H9 (cell line): Measurements from ENCODE around the gene IL18R1. TPM values are rescaled to one million over a fixed set of nuclear protein-coding genes. Genes with fewer than 3 reads are reported as not detected.

ENCODE experiments used
- DNase-seq: peaks from one replicate; pipeline ENCODE4 v3.0.0-alpha.2; 2017
- H2AFZ ChIP-seq: one replicate; pipeline ENCODE4 v1.6.1; 2013; ENCODE audit warnings: mild to moderate bottlenecking, low read length, control low read depth, moderate library complexity
- H2AK5ac ChIP-seq: 2 replicates; pipeline ENCODE4 v1.6.1; 2013; ENCODE audit warnings: low read length, control low read depth, mixed read lengths; ENCODE audit not compliant: insufficient read length
- H2BK120ac ChIP-seq: one replicate; pipeline ENCODE4 v1.6.1; 2013; ENCODE audit warnings: low read depth, mild to moderate bottlenecking, low read length, control low read depth, inconsistent platforms; ENCODE audit not compliant: poor library complexity, severe bottlenecking
- H2BK12ac ChIP-seq: 2 replicates; pipeline ENCODE4 v1.6.1; 2013; ENCODE audit warnings: low read length, control low read depth, mixed read lengths, low read depth; ENCODE audit not compliant: insufficient read length
- H2BK15ac ChIP-seq: 2 replicates; pipeline ENCODE4 v1.6.1; 2013; ENCODE audit warnings: low read depth, low read length, control low read depth
- H2BK20ac ChIP-seq: one replicate; pipeline ENCODE4 v1.6.1; 2013; ENCODE audit warnings: low read depth, mild to moderate bottlenecking, low read length, control low read depth, inconsistent platforms; ENCODE audit not compliant: poor library complexity, severe bottlenecking
- H2BK5ac ChIP-seq: 2 replicates; pipeline ENCODE4 v1.6.1; 2013; ENCODE audit warnings: low read length, control low read depth, mixed read lengths; ENCODE audit not compliant: insufficient read length
- H3K14ac ChIP-seq: 2 replicates; pipeline ENCODE4 v1.6.1; 2013; ENCODE audit warnings: low read length, control low read depth; ENCODE audit not compliant: insufficient read depth
- H3K18ac ChIP-seq: 2 replicates; pipeline ENCODE4 v1.6.1; 2013; ENCODE audit warnings: low read depth, mild to moderate bottlenecking, mixed read lengths, low read length, control low read depth; ENCODE audit not compliant: insufficient read length
- H3K23ac ChIP-seq: 2 replicates; pipeline ENCODE4 v1.6.1; 2013; ENCODE audit warnings: low read length, control low read depth, mixed read lengths, low read depth; ENCODE audit not compliant: insufficient read length
- H3K23me2 ChIP-seq: 2 replicates; pipeline ENCODE4 v1.6.1; 2013; ENCODE audit warnings: low read depth, mild to moderate bottlenecking, mixed read lengths, low read length, control low read depth; ENCODE audit not compliant: insufficient read length, poor library complexity, severe bottlenecking
- H3K27ac ChIP-seq: 2 replicates; pipeline ENCODE4 v1.5.1; 2013; ENCODE audit warnings: low read length, control low read depth, mixed read lengths, low read depth; ENCODE audit not compliant: insufficient read length
- H3K27me3 ChIP-seq: 2 replicates; pipeline ENCODE4 v1.6.1; 2013; ENCODE audit warnings: low read length, control low read depth, inconsistent platforms; ENCODE audit not compliant: insufficient read depth
- H3K4ac ChIP-seq: 2 replicates; pipeline ENCODE4 v1.6.1; 2013; ENCODE audit warnings: low read depth, mild to moderate bottlenecking, control low read depth, inconsistent platforms, low read length, moderate library complexity
- H3K4me1 ChIP-seq: 2 replicates; pipeline ENCODE4 v1.6.1; 2013; ENCODE audit warnings: low read length, control low read depth, inconsistent platforms; ENCODE audit not compliant: insufficient read depth
- H3K4me2 ChIP-seq: 2 replicates; pipeline ENCODE4 v1.6.1; 2013; ENCODE audit warnings: low read length, control low read depth, mixed read lengths; ENCODE audit not compliant: insufficient read length, insufficient read depth
- H3K56ac ChIP-seq: 2 replicates; pipeline ENCODE4 v1.6.1; 2013; ENCODE audit warnings: low read depth, mild to moderate bottlenecking, mixed read lengths, low read length, control low read depth; ENCODE audit not compliant: insufficient read length
- H3K79me1 ChIP-seq: 2 replicates; pipeline ENCODE4 v1.6.1; 2013; ENCODE audit warnings: low read depth, mild to moderate bottlenecking, moderate library complexity, low read length, control low read depth, inconsistent platforms; ENCODE audit not compliant: insufficient read depth, poor library complexity, severe bottlenecking
- H3K79me2 ChIP-seq: 2 replicates; pipeline ENCODE4 v1.6.1; 2013; ENCODE audit warnings: low read length, control low read depth, inconsistent platforms; ENCODE audit not compliant: insufficient read depth
- H3K9ac ChIP-seq: 2 replicates; pipeline ENCODE4 v1.6.1; 2013; ENCODE audit warnings: low read length, control low read depth, mixed read lengths; ENCODE audit not compliant: insufficient read length; ENCODE audit errors: extremely low read depth
- H3K9me3 ChIP-seq: one replicate; pipeline ENCODE4 v1.6.1; 2013; ENCODE audit warnings: low read depth, low read length, inconsistent platforms; ENCODE audit not compliant: control insufficient read depth
- H3T11ph ChIP-seq: one replicate; pipeline ENCODE4 v1.6.1; 2013; ENCODE audit warnings: mild to moderate bottlenecking, low read length, control low read depth, inconsistent platforms
- H4K20me1 ChIP-seq: one replicate; pipeline ENCODE4 v1.6.1; 2013; ENCODE audit not compliant: control insufficient read depth, insufficient read length, insufficient read depth
- H4K5ac ChIP-seq: 2 replicates; pipeline ENCODE4 v1.6.1; 2013; ENCODE audit warnings: low read depth, mild to moderate bottlenecking, mixed read lengths, low read length, control low read depth; ENCODE audit not compliant: insufficient read length
- H4K8ac ChIP-seq: replicated peaks from 2 replicates; pipeline ENCODE4 v1.6.1; 2013; ENCODE audit warnings: low read length, control low read depth, mixed read lengths, low read depth; ENCODE audit not compliant: insufficient read length
- H4K91ac ChIP-seq: 2 replicates; pipeline ENCODE4 v1.6.1; 2013; ENCODE audit warnings: low read depth, mild to moderate bottlenecking, moderate library complexity, mixed read lengths, low read length, control low read depth; ENCODE audit not compliant: insufficient read length
- H3K27ac Mint-ChIP-seq, 3 experiments: 2 replicates in 2 of 3; 3 replicates in 1 of 3; pipeline ENCODE4 v1.8.0; 2020 to 2021; ENCODE audit warnings: mixed read lengths in 3 of 3, mild to moderate bottlenecking in 1 of 3, moderate library complexity in 1 of 3
- H3K27me3 Mint-ChIP-seq: 2 replicates; pipeline ENCODE4 v1.8.0; 2021; ENCODE audit warnings: low read depth, mild to moderate bottlenecking, moderate library complexity, mixed read lengths
- H3K36me3 Mint-ChIP-seq, 3 experiments: 2 replicates in 2 of 3; 3 replicates in 1 of 3; pipeline ENCODE4 v1.8.0; 2020 to 2021; ENCODE audit warnings: low read depth in 3 of 3, mixed read lengths in 3 of 3; ENCODE audit not compliant: insufficient read depth in 1 of 3
- H3K4me1 Mint-ChIP-seq, 2 experiments: 2 replicates each; pipeline ENCODE4 v1.8.0; 2020; ENCODE audit warnings: mixed read lengths in 2 of 2
- H3K4me3 Mint-ChIP-seq, 2 experiments: 2 replicates in 1 of 2; 3 replicates in 1 of 2; pipeline ENCODE4 v1.8.0; 2020 to 2021; ENCODE audit warnings: mild to moderate bottlenecking in 2 of 2, mixed read lengths in 2 of 2, moderate library complexity in 1 of 2
- H3K9me3 Mint-ChIP-seq, 2 experiments: 2 replicates in 1 of 2; 3 replicates in 1 of 2; pipeline ENCODE4 v1.8.0; 2020; ENCODE audit warnings: mild to moderate bottlenecking in 2 of 2, mixed read lengths in 2 of 2, moderate library complexity in 1 of 2
- CTCF ChIP-seq: fragments of 200-600 bp; sonication (generic); conservative IDR thresholded peaks from 3 replicates; pipeline ENCODE4 v1.8.0; 2021; ENCODE audit warnings: antibody characterized with exemption, mild to moderate bottlenecking
- WGBS: extraction: QIAGEN DNeasy Blood & Tissue Kit; methylation state at CpG from one replicate; pipeline ENCODE4 v1.1.7; 2013; ENCODE audit warnings: missing lambda C conversion rate, low lambda C conversion rate, mixed read lengths; ENCODE audit not compliant: insufficient read length; ENCODE audit errors: extremely low coverage; 5-methylcytosine and 5-hydroxymethylcytosine counted together
- total RNA-seq: library from RNA; stranded (reverse); gene quantifications from 2 replicates; pipeline ENCODE4 v1.2.1, GENCODE V29; 2021

The IL18R1 gene
- total RNA-seq, 1 experiment from 2014 or later: not detected

GRCh38 chr2:102421890-102422759 lies 66.5 kb downstream of the IL18R1 start:
- Histone ChIP-seq H3K27me3 (no peaks in the 10 kb centered on the region), H3K79me2 (no peaks in the 10 kb centered on the region), H3T11ph (no peak overlapping the region), H2BK15ac (no peak overlapping the region), H3K23ac (no peak overlapping the region), H3K18ac (no peak overlapping the region), H4K8ac (no peak overlapping the region), H4K5ac (no peak overlapping the region), H3K27ac (no peak overlapping the region), H2BK12ac (no peak overlapping the region), H3K79me1 (no peaks in the 10 kb centered on the region), H2AFZ (no peak overlapping the region), H3K9ac (no peak overlapping the region), H3K23me2 (no peaks in the 10 kb centered on the region), H4K20me1 (no peaks in the 10 kb centered on the region), H2BK5ac (no peak overlapping the region), H3K14ac (no peak overlapping the region), H3K56ac (no peak overlapping the region), H2AK5ac (no peak overlapping the region), H3K9me3 (no peaks in the 10 kb centered on the region), H4K91ac (no peak overlapping the region), H3K4me2 (no peak overlapping the region), H3K4me1 (no peaks in the 10 kb centered on the region), H2BK20ac (no peak overlapping the region), H3K4ac (no peak overlapping the region), H2BK120ac (no peak overlapping the region)
- no peak for DNase-seq
- H3K4me1 Mint-ChIP-seq: no peaks in the 10 kb centered on the region
- peaks cover 4 to 5% of the 10 kb centered on the region in 2 experiments; a peak in 3 of 5 replicates for H3K9me3 Mint-ChIP-seq
- no peaks in the 10 kb centered on the region for H3K36me3 Mint-ChIP-seq
- no peak for TF ChIP-seq CTCF
- H3K27me3 Mint-ChIP-seq: peaks cover 18% of the 10 kb centered on the region
- no peak overlapping the region for H3K4me3 Mint-ChIP-seq
- no CpG with 5 or more reads among the region's 5 CpGs for WGBS
- no peak overlapping the region for H3K27ac Mint-ChIP-seq
